Progenitor cell of endocrine pancreas (in vitro differentiated cells): ENCODE measurements around the gene FGD4. TPM values are rescaled to one million over a fixed set of nuclear protein-coding genes. Genes with fewer than 3 reads are reported as not detected.
"Not testable (repeated sequence)": the region's sequence is repeated elsewhere in the genome, so short reads cannot be mapped to it uniquely, and the experiment has no call there.

Experiments used
- DNase-seq: peaks from one replicate; pipeline ENCODE4 v3.0.0; 2021; ENCODE audit warnings: low spot score; ENCODE audit not compliant: unreplicated experiment
- H3K27ac Mint-ChIP-seq: 2 replicates; pipeline ENCODE4 v1.8.0; 2021; ENCODE audit warnings: mild to moderate bottlenecking, moderate library complexity, mixed read lengths
- H3K27me3 Mint-ChIP-seq: 2 replicates; pipeline ENCODE4 v1.8.0; 2021; ENCODE audit warnings: mixed read lengths
- H3K36me3 Mint-ChIP-seq: 2 replicates; pipeline ENCODE4 v1.8.0; 2022; ENCODE audit warnings: mixed read lengths; ENCODE audit not compliant: insufficient read depth
- H3K4me1 Mint-ChIP-seq: 2 replicates; pipeline ENCODE4 v1.8.0; 2021; ENCODE audit warnings: low read depth, mixed read lengths
- H3K4me3 Mint-ChIP-seq: 2 replicates; pipeline ENCODE4 v1.8.0; 2021; ENCODE audit warnings: low read depth, mild to moderate bottlenecking, moderate library complexity, mixed read lengths
- H3K9me3 Mint-ChIP-seq: 2 replicates; pipeline ENCODE4 v1.8.0; 2021; ENCODE audit warnings: low read depth, mixed read lengths
- CTCF ChIP-seq: fragments of 200-600 bp; sonication (generic); IDR thresholded peaks from one replicate; pipeline ENCODE4 v1.5.0; 2021; ENCODE audit warnings: antibody characterized with exemption, mild to moderate bottlenecking; ENCODE audit not compliant: unreplicated experiment
- total RNA-seq: library from RNA; stranded (reverse); gene quantifications from 2 replicates; pipeline ENCODE4 v1.2.1, GENCODE V29; 2021

The FGD4 gene
- total RNA-seq, 1 donor from 2014 or later = 83.8 TPM

- Mint-ChIP-seq H3K27ac (peak overlapping the region; percentile 51), H3K27me3 (no peaks in the 10 kb centered on the region), H3K4me1 (peaks cover 16% of the 10 kb centered on the region), H3K4me3 (no peak overlapping the region), H3K9me3 (peaks cover 9% of the 10 kb centered on the region), H3K36me3 (peaks cover 30% of the 10 kb centered on the region)
- TF ChIP-seq CTCF = no peak
- no peak for DNase-seq
Observed at GRCh38 chr12:32522331-32523221, 123.2 kb downstream of the FGD4 start.

- H3K9me3 Mint-ChIP-seq, H3K27ac Mint-ChIP-seq, H3K27me3 Mint-ChIP-seq, DNase-seq, H3K4me3 Mint-ChIP-seq: not testable (repeated sequence)
- H3K4me1 Mint-ChIP-seq = peaks cover 16% of the 10 kb centered on the region
- peaks cover 31% of the 10 kb centered on the region for H3K36me3 Mint-ChIP-seq
Observed at GRCh38 chr12:32525802-32526201, 126.4 kb downstream of the FGD4 start.

GRCh38 chr12:32526343-32526742, 127.0 kb downstream of the FGD4 start:
- peak overlapping the region; percentile 66 for H3K27ac Mint-ChIP-seq
- DNase-seq, H3K27me3 Mint-ChIP-seq, H3K4me3 Mint-ChIP-seq, H3K9me3 Mint-ChIP-seq: not testable (repeated sequence)
- H3K4me1 Mint-ChIP-seq = peaks cover 17% of the 10 kb centered on the region
- H3K36me3 Mint-ChIP-seq = peaks cover 31% of the 10 kb centered on the region

- no peak for TF ChIP-seq CTCF
- peak overlapping the region; percentile 32 for H3K4me3 Mint-ChIP-seq
Observed at GRCh38 chr12:32532422-32532821, 133.1 kb downstream of the FGD4 start.

GRCh38 chr12:32532951-32533350, 133.6 kb downstream of the FGD4 start:
- Mint-ChIP-seq H3K4me1 (peaks cover 60% of the 10 kb centered on the region), H3K36me3 (peaks cover 13% of the 10 kb centered on the region), H3K4me3 (peak overlapping the region; percentile 37), H3K27ac (peak overlapping the region; percentile 82), H3K9me3 (no peaks in the 10 kb centered on the region), H3K27me3 (no peaks in the 10 kb centered on the region)
- TF ChIP-seq CTCF = no peak
- DNase-seq = no peak

More at GRCh38 chr12:32532422-32532821, 133.1 kb downstream of the FGD4 start:
- peaks cover 56% of the 10 kb centered on the region for H3K4me1 Mint-ChIP-seq
- no peaks in the 10 kb centered on the region for H3K9me3 Mint-ChIP-seq
- peak overlapping the region; percentile 73 for H3K27ac Mint-ChIP-seq
- no peak for DNase-seq
- no peaks in the 10 kb centered on the region for H3K27me3 Mint-ChIP-seq
- H3K36me3 Mint-ChIP-seq = peaks cover 14% of the 10 kb centered on the region

- H3K27me3 Mint-ChIP-seq, H3K4me3 Mint-ChIP-seq, DNase-seq, H3K9me3 Mint-ChIP-seq: not testable (repeated sequence)
- peak overlapping the region; percentile 87 for H3K27ac Mint-ChIP-seq
- peaks cover 62% of the 10 kb centered on the region for H3K4me1 Mint-ChIP-seq
- peaks cover 13% of the 10 kb centered on the region for H3K36me3 Mint-ChIP-seq
Observed at GRCh38 chr12:32533506-32533905, 134.1 kb downstream of the FGD4 start.
